Subcutaneous preadipocyte (primary cell): ENCODE results near the gene IL17A. TPM values are rescaled to one million over a fixed set of nuclear protein-coding genes. Genes with fewer than 3 reads are reported as not detected.

Source experiments
- small RNA-seq: library from RNA; depleted of rRNA; stranded (forward); fragments of <200 nt; gene quantifications from one replicate; pipeline ENCODE3, GENCODE V24; 2012
- total RNA-seq: library from RNA; depleted of rRNA; stranded (reverse); fragments of >200 nt; gene quantifications from 2 replicates; pipeline ENCODE4 v1.2.3, GENCODE V29; 2012

The IL17A gene
- not detected in 2 replicates for total RNA-seq

GRCh38 chr6:52186075-52186474, at the start of gene IL17A:
IL17A (plus strand) TSS chr6:52186375; CDS start chr6:52186432, 57 bp downstream.

Small RNA genes lying within 50 kb of the gene (small RNA-seq; reads per million reads assigned to genes)
- gene MIR133B: not detected
- gene MIR206: not detected

Other genes starting within 250 kb of the IL17A start
- not detected in 2 replicates for gene PKHD1, start 98.8 kb upstream of the IL17A start, total RNA-seq
- gene IL17F, start 58.1 kb downstream of the IL17A start, total RNA-seq: not detected in 2 replicates
- 50.0 and 90.3 TPM in 2 replicates for gene MCM3, start 98.4 kb downstream of the IL17A start, total RNA-seq
- gene PAQR8, start 175.8 kb downstream of the IL17A start, total RNA-seq: 3.3 and 4.1 TPM in 2 replicates
- gene EFHC1, start 234.0 kb downstream of the IL17A start, total RNA-seq: 21.9 and 24.6 TPM in 2 replicates